Measurements from ENCODE around the gene DGKH. TPM values are rescaled to one million over a fixed set of nuclear protein-coding genes. Genes with fewer than 3 reads are reported as not detected.
A peak's percentile ranks its signal among the peaks of the same experiment; 100 is the strongest.

Gene DGKH
- total RNA-seq, 1 donor, result 16.0 TPM

- TF ChIP-seq CTCF (IDR thresholded peaks at IDR 0.05; ENCODE audit: insufficient read depth, low read depth, low read length), result no peak
- no peak overlapping the region for H3K4me3 ChIP-seq (ENCODE audit: low read depth, low read length)
- DNase-seq (ENCODE audit: low read depth), result no peak
These were observed 9.6 kb downstream of the DGKH start for GRCh38 chr13:42057918-42058530.

- DNase-seq (ENCODE audit: low read depth), result no peak
- H3K4me3 ChIP-seq (ENCODE audit: low read depth, low read length), result no peak overlapping the region
- TF ChIP-seq CTCF (IDR thresholded peaks at IDR 0.05; ENCODE audit: insufficient read depth, low read depth, low read length), result no peak
These were observed 13.5 kb downstream of the DGKH start for GRCh38 chr13:42061943-42062342.

- no peak for DNase-seq (ENCODE audit: low read depth)
- no peak for TF ChIP-seq CTCF (IDR thresholded peaks at IDR 0.05; ENCODE audit: insufficient read depth, low read depth, low read length)
- H3K4me3 ChIP-seq (ENCODE audit: low read depth, low read length), result no peak overlapping the region
These were observed 14.7 kb downstream of the DGKH start for GRCh38 chr13:42063105-42063504.

- peak; percentile 83 for DNase-seq (ENCODE audit: low read depth)
- H3K4me3 ChIP-seq (ENCODE audit: low read depth, low read length), result no peak overlapping the region
- TF ChIP-seq CTCF (IDR thresholded peaks at IDR 0.05; ENCODE audit: insufficient read depth, low read depth, low read length), result no peak
These were observed 15.8 kb downstream of the DGKH start for GRCh38 chr13:42064259-42064658.

GRCh38 chr13:42064966-42065365 is 16.5 kb downstream of the DGKH start:
- TF ChIP-seq CTCF (IDR thresholded peaks at IDR 0.05; ENCODE audit: insufficient read depth, low read depth, low read length), result no peak
- no peak overlapping the region for H3K4me3 ChIP-seq (ENCODE audit: low read depth, low read length)
- DNase-seq (ENCODE audit: low read depth), result peak; percentile 81

- no peak for TF ChIP-seq CTCF (IDR thresholded peaks at IDR 0.05; ENCODE audit: insufficient read depth, low read depth, low read length)
- no peak overlapping the region for H3K4me3 ChIP-seq (ENCODE audit: low read depth, low read length)
- no peak for DNase-seq (ENCODE audit: low read depth)
These were observed 17.0 kb downstream of the DGKH start for GRCh38 chr13:42065414-42065813.

- TF ChIP-seq CTCF (IDR thresholded peaks at IDR 0.05; ENCODE audit: insufficient read depth, low read depth, low read length), result no peak
- peak; percentile 95 for DNase-seq (ENCODE audit: low read depth)
- no peak overlapping the region for H3K4me3 ChIP-seq (ENCODE audit: low read depth, low read length)
These were observed 18.1 kb downstream of the DGKH start for GRCh38 chr13:42066542-42066941.
